IMR-90 (cell line): ENCODE results near the gene GALNT9. TPM values are rescaled to one million over a fixed set of nuclear protein-coding genes. Genes with fewer than 3 reads are reported as not detected.

ENCODE experiments used
- ATAC-seq: fragments of 200-7000 bp; cut with Tn5 transposase; 2 replicates; pipeline ENCODE4 v1.9.1; 2020; ENCODE audit warnings: low read depth, mild to moderate bottlenecking, moderate library complexity
- BruUV-seq: library from RNA; stranded (reverse); fragments of 400-500 nt; replicated peaks from 2 replicates; lab custom pipeline; 2021; lab: Mats Ljungman, UMichigan
- CTCF ChIA-PET: fragments of 300-600 bp; formaldehyde crosslinking; extraction: SDS; loops from one replicate; lab custom pipeline; 2021; ENCODE audit warnings: antibody characterized with exemption; lab: Yijun Ruan, JAX
- POLR2A ChIA-PET: fragments of 300-600 bp; sonication (Branson Sonifier 250); formaldehyde crosslinking; loops from one replicate; lab custom pipeline; 2022; ENCODE audit warnings: antibody characterized with exemption; ENCODE audit not compliant: unreplicated experiment; lab: Charles Lee
- DNase-seq: peaks from one replicate; pipeline ENCODE4 v3.0.0; 2013
- H2AFZ ChIP-seq: replicated peaks from 2 replicates; pipeline ENCODE3; 2013; ENCODE audit warnings: low read length, mild to moderate bottlenecking; ENCODE audit not compliant: poor library complexity
- H2AK5ac ChIP-seq: 2 replicates; pipeline ENCODE4 v1.6.1; 2013; ENCODE audit warnings: low read depth, low read length, inconsistent platforms
- H2AK9ac ChIP-seq: replicated peaks from 2 replicates; pipeline ENCODE3; 2013; ENCODE audit warnings: mild to moderate bottlenecking, low read depth, low read length, moderate library complexity; ENCODE audit not compliant: poor library complexity
- H2BK120ac ChIP-seq: 2 replicates; pipeline ENCODE4 v1.6.1; 2013; ENCODE audit warnings: low read depth, low read length, inconsistent platforms
- H2BK15ac ChIP-seq: 3 replicates; pipeline ENCODE4 v1.6.1; 2013; ENCODE audit warnings: low read depth, low read length, inconsistent platforms
- H2BK20ac ChIP-seq: 2 replicates; pipeline ENCODE4 v1.6.1; 2013; ENCODE audit warnings: low read depth, mild to moderate bottlenecking, inconsistent platforms, low read length, moderate library complexity
- H2BK5ac ChIP-seq: 2 replicates; pipeline ENCODE4 v1.6.1; 2013; ENCODE audit warnings: mild to moderate bottlenecking, low read depth, low read length, inconsistent platforms; ENCODE audit not compliant: poor library complexity, severe bottlenecking
- H3K14ac ChIP-seq: replicated peaks from 2 replicates; pipeline ENCODE4 v1.6.1; 2013; ENCODE audit warnings: low read depth, low read length, inconsistent platforms
- H3K18ac ChIP-seq: 2 replicates; pipeline ENCODE4 v1.6.1; 2013; ENCODE audit warnings: low read depth, low read length, control low read depth
- H3K23ac ChIP-seq: 2 replicates; pipeline ENCODE4 v1.6.1; 2013; ENCODE audit warnings: low read depth, low read length, inconsistent platforms
- H3K27ac ChIP-seq: 2 replicates; pipeline ENCODE4 v1.5.1; 2013; ENCODE audit warnings: mild to moderate bottlenecking, control low read depth, low read length; ENCODE audit not compliant: insufficient read depth
- H3K27me3 ChIP-seq: 2 replicates; pipeline ENCODE4 v1.6.1; 2013; ENCODE audit warnings: low read length; ENCODE audit not compliant: control insufficient read depth, insufficient read depth
- H3K36me3 ChIP-seq: 2 replicates; pipeline ENCODE4 v1.6.1; 2013; ENCODE audit warnings: low read length, mixed read lengths; ENCODE audit not compliant: control insufficient read depth, insufficient read depth
- H3K4ac ChIP-seq: 2 replicates; pipeline ENCODE4 v1.6.1; 2013; ENCODE audit warnings: low read depth, low read length, inconsistent platforms
- H3K4me1 ChIP-seq: 2 replicates; pipeline ENCODE4 v1.6.1; 2013; ENCODE audit warnings: low read length, mixed read lengths; ENCODE audit not compliant: control insufficient read depth, insufficient read depth
- H3K4me2 ChIP-seq: 2 replicates; pipeline ENCODE4 v1.6.1; 2013; ENCODE audit warnings: low read depth, mild to moderate bottlenecking, control low read depth, low read length, moderate library complexity
- H3K4me3 ChIP-seq: 2 replicates; pipeline ENCODE4 v1.5.1; 2013; ENCODE audit warnings: low read depth, mild to moderate bottlenecking, control low read depth, low read length, moderate library complexity; ENCODE audit not compliant: insufficient read depth
- H3K56ac ChIP-seq: 2 replicates; pipeline ENCODE4 v1.6.1; 2013; ENCODE audit warnings: low read length, inconsistent platforms; ENCODE audit not compliant: insufficient read depth; ENCODE audit errors: extremely low read depth
- H3K79me1 ChIP-seq, 2 experiments: 2 replicates each; pipeline ENCODE4 v1.6.1; 2013; ENCODE audit warnings: low read length in 2 of 2, inconsistent platforms in 1 of 2, low read depth in 1 of 2
- H3K9ac ChIP-seq: 2 replicates; pipeline ENCODE4 v1.6.1; 2013; ENCODE audit warnings: low read depth, low read length, control low read depth
- H3K9me1 ChIP-seq: 2 replicates; pipeline ENCODE4 v1.6.1; 2013; ENCODE audit warnings: low read length, inconsistent platforms; ENCODE audit not compliant: insufficient read depth
- H3K9me3 ChIP-seq: 2 replicates; pipeline ENCODE4 v1.6.1; 2013; ENCODE audit warnings: low read length; ENCODE audit not compliant: control insufficient read depth, insufficient read depth
- H4K20me1 ChIP-seq: 2 replicates; pipeline ENCODE4 v1.6.1; 2013; ENCODE audit warnings: low read length, inconsistent platforms; ENCODE audit not compliant: insufficient read depth
- H4K5ac ChIP-seq: 2 replicates; pipeline ENCODE4 v1.6.1; 2013; ENCODE audit warnings: mild to moderate bottlenecking, low read depth, low read length, control low read depth
- H4K8ac ChIP-seq, 2 experiments: 2 replicates each; pipeline ENCODE4 v1.6.1; 2013; ENCODE audit warnings: low read depth in 2 of 2, low read length in 2 of 2, control low read depth in 1 of 2, inconsistent platforms in 1 of 2
- H4K91ac ChIP-seq: 2 replicates; pipeline ENCODE4 v1.6.1; 2013; ENCODE audit warnings: low read depth, low read length, inconsistent platforms; ENCODE audit not compliant: insufficient read depth
- BHLHE40 ChIP-seq: fragments of 150-350 bp; IDR thresholded peaks from 2 replicates; pipeline ENCODE4 v1.6.1; 2016; ENCODE audit warnings: mild to moderate bottlenecking, low read depth, low read length
- ELK1 ChIP-seq: fragments of 150-350 bp; IDR thresholded peaks from 2 replicates; pipeline ENCODE4 v1.6.1; 2016; ENCODE audit warnings: low read depth, mild to moderate bottlenecking, low read length, moderate library complexity, borderline replicate concordance
- MAZ ChIP-seq: IDR thresholded peaks from 2 replicates; pipeline ENCODE4 v1.6.1; 2012; ENCODE audit warnings: low read depth, mild to moderate bottlenecking, low read length, improper control_type of control experiment, moderate library complexity, borderline replicate concordance
- MXI1 ChIP-seq: IDR thresholded peaks from 2 replicates; pipeline ENCODE4 v1.6.1; 2012; ENCODE audit warnings: low read depth, mild to moderate bottlenecking, low read length, moderate library complexity, borderline replicate concordance
- RAD21 ChIP-seq: IDR thresholded peaks from 2 replicates; pipeline ENCODE4 v1.6.1; 2012; ENCODE audit warnings: low read length, improper control_type of control experiment
- RCOR1 ChIP-seq: IDR thresholded peaks from 2 replicates; pipeline ENCODE4 v1.6.1; 2012; ENCODE audit warnings: mild to moderate bottlenecking, low read length, improper control_type of control experiment; ENCODE audit not compliant: insufficient replicate concordance
- SMC3 ChIP-seq: fragments of 150-350 bp; IDR thresholded peaks from 2 replicates; pipeline ENCODE4 v1.6.1; 2016; ENCODE audit warnings: low read depth, mild to moderate bottlenecking, antibody characterized with exemption, low read length, moderate library complexity
- USF2 ChIP-seq: fragments of 150-350 bp; IDR thresholded peaks from 2 replicates; pipeline ENCODE4 v1.6.1; 2017; ENCODE audit warnings: mild to moderate bottlenecking, antibody characterized with exemption, low read length, low read depth
- WGBS, 2 experiments: methylation state at CpG; one replicate each; pipeline versions ENCODE4 v1.1.5 to v1.1.7; 2013; ENCODE audit warnings: missing lambda C conversion rate in 2 of 2; ENCODE audit not compliant: insufficient read length in 1 of 2; ENCODE audit errors: extremely low coverage in 2 of 2; 5-methylcytosine and 5-hydroxymethylcytosine counted together
- dilution Hi-C: fragments of 300-500 bp; cut with HindIII; formaldehyde crosslinking; loops from one replicate; pipeline ENCODE4 v1.14.3; 2018; ENCODE audit warnings: low sequenced_read_pairs; ENCODE audit not compliant: unreplicated experiment
- in situ Hi-C: fragments of 300-500 bp; cut with MboI; formaldehyde crosslinking; loops from 3 replicates; pipeline ENCODE4 v1.14.3; 2019; ENCODE audit warnings: low sequenced_read_pairs, inconsistent platforms, mixed read lengths
- intact Hi-C: fragments of 100-400 bp; cut with micrococcal nuclease; formaldehyde crosslinking; loops from 2 replicates; pipeline ENCODE4 v1.10.0; 2022
- polyA plus RNA-seq, 3 experiments: library from polyadenylated mRNA; depleted of rRNA; stranded (reverse); fragments of >200 nt; gene quantifications; 2 replicates each; pipeline ENCODE4 v1.2.3, GENCODE V29; 2012; ENCODE audit warnings: low replicate concordance in 1 of 3
- total RNA-seq: library from RNA; depleted of rRNA; stranded (reverse); fragments of >200 nt; gene quantifications from 2 replicates; pipeline ENCODE4 v1.2.3, GENCODE V29; 2012
- TF ChIP-seq, protein P1 (sequence below): conservative IDR thresholded peaks from 2 replicates; pipeline ENCODE4 v1.5.1; 2012; ENCODE audit warnings: mild to moderate bottlenecking, low read depth, low read length, improper control_type of control experiment

GALNT9 gene
- total and polyA plus RNA-seq, 2 of the 4 experiments (the other 2 are of a cell fraction): under 0.01 to 0.12 TPM

- H2AK5ac ChIP-seq: no peak overlapping the region
- no peak overlapping the region for H4K91ac ChIP-seq
- BruUV-seq: no TSS peak
- no peak overlapping the region for H3K4me2 ChIP-seq
- H3K9me3 ChIP-seq: peaks cover 37% of the 10 kb centered on the region
- no peaks in the 10 kb centered on the region for H3K36me3 ChIP-seq
- DNase-seq (no peak), ATAC-seq (no peak)
- no peaks in the 10 kb centered on the region for H3K4me1 ChIP-seq
- no peaks in the 10 kb centered on the region for H3K27me3 ChIP-seq
- in situ Hi-C loops: no loop called here
- no peaks in the 10 kb centered on the region for H3K79me1 ChIP-seq
- H4K8ac ChIP-seq: no peak overlapping the region
- no peak overlapping the region for H3K9ac ChIP-seq
- no peak for TF ChIP-seq MAZ
- no peak for TF ChIP-seq BHLHE40
- no peak for TF ChIP-seq ELK1
- no peak for TF ChIP-seq USF2
- no peak for TF ChIP-seq RCOR1
- no peak for TF ChIP-seq SMC3
- TF ChIP-seq, protein P1, sequence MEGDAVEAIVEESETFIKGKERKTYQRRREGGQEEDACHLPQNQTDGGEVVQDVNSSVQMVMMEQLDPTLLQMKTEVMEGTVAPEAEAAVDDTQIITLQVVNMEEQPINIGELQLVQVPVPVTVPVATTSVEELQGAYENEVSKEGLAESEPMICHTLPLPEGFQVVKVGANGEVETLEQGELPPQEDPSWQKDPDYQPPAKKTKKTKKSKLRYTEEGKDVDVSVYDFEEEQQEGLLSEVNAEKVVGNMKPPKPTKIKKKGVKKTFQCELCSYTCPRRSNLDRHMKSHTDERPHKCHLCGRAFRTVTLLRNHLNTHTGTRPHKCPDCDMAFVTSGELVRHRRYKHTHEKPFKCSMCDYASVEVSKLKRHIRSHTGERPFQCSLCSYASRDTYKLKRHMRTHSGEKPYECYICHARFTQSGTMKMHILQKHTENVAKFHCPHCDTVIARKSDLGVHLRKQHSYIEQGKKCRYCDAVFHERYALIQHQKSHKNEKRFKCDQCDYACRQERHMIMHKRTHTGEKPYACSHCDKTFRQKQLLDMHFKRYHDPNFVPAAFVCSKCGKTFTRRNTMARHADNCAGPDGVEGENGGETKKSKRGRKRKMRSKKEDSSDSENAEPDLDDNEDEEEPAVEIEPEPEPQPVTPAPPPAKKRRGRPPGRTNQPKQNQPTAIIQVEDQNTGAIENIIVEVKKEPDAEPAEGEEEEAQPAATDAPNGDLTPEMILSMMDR: no peak
- TF ChIP-seq MXI1: no peak
- no peak for TF ChIP-seq RAD21
- no peaks in the 10 kb centered on the region for H4K20me1 ChIP-seq
- no peak overlapping the region for H2BK20ac ChIP-seq
- no peak overlapping the region for H2AFZ ChIP-seq
- H3K9me1 ChIP-seq: no peaks in the 10 kb centered on the region
- no peak overlapping the region for H3K18ac ChIP-seq
- CTCF ChIA-PET: no interaction called here
- H3K4ac ChIP-seq: no peak overlapping the region
- no peak overlapping the region for H3K23ac ChIP-seq
- dilution Hi-C loops: no loop called here
- intact Hi-C loops: no loop called here
- H2BK120ac ChIP-seq: no peak overlapping the region
- POLR2A ChIA-PET: no interaction called here
- H4K5ac ChIP-seq: no peak overlapping the region
- WGBS, 2 experiments: 75% methylated on average over 4 of the region's 22 CpGs; no CpG with 5 or more reads in 1 of the 2 experiments
- no peak overlapping the region for H2AK9ac ChIP-seq
- no peak overlapping the region for H2BK15ac ChIP-seq
- no peak overlapping the region for H3K27ac ChIP-seq
- H3K56ac ChIP-seq: no peak overlapping the region
- H2BK5ac ChIP-seq: no peak overlapping the region
- no peak overlapping the region for H3K4me3 ChIP-seq
- H3K14ac ChIP-seq: no peak overlapping the region
These were observed 34.4 kb upstream of the GALNT9 start for GRCh38 chr12:132363661-132364347.
